Mesendoderm (in vitro differentiated cells): ENCODE results near the gene CADM2.

Source experiments
- DNase-seq: peaks from one replicate; pipeline ENCODE4 v3.0.0; 2013
- H2AK5ac ChIP-seq: 2 replicates; pipeline ENCODE4 v1.6.1; 2013; ENCODE audit warnings: low read length, inconsistent platforms
- H2BK120ac ChIP-seq: 2 replicates; pipeline ENCODE4 v1.6.1; 2013; ENCODE audit warnings: low read depth, mild to moderate bottlenecking, low read length, moderate library complexity, mixed read lengths
- H2BK15ac ChIP-seq: replicated peaks from 2 replicates; pipeline ENCODE4 v1.6.1; 2013; ENCODE audit warnings: low read depth, mild to moderate bottlenecking, moderate library complexity
- H2BK5ac ChIP-seq: 2 replicates; pipeline ENCODE4 v1.6.1; 2013; ENCODE audit warnings: low read length, inconsistent platforms
- H3K18ac ChIP-seq: 2 replicates; pipeline ENCODE4 v1.6.1; 2013; ENCODE audit warnings: mild to moderate bottlenecking, low read length, mixed read lengths
- H3K23ac ChIP-seq: one replicate; pipeline ENCODE4 v1.6.1; 2013; ENCODE audit warnings: low read length
- H3K27ac ChIP-seq: 2 replicates; pipeline ENCODE4 v1.5.1; 2013; ENCODE audit warnings: low read depth, mild to moderate bottlenecking, inconsistent platforms, low read length, moderate library complexity
- H3K27me3 ChIP-seq: 2 replicates; pipeline ENCODE4 v1.6.1; 2013; ENCODE audit warnings: low read length, control low read depth, mild to moderate bottlenecking, inconsistent platforms; ENCODE audit not compliant: insufficient read depth, poor library complexity
- H3K36me3 ChIP-seq: 2 replicates; pipeline ENCODE4 v1.6.1; 2013; ENCODE audit warnings: low read length, inconsistent platforms; ENCODE audit not compliant: control insufficient read depth, insufficient read depth
- H3K4ac ChIP-seq: one replicate; pipeline ENCODE4 v1.6.1; 2013; ENCODE audit warnings: low read depth, mild to moderate bottlenecking, low read length, moderate library complexity
- H3K4me1 ChIP-seq: 2 replicates; pipeline ENCODE4 v1.6.1; 2013; ENCODE audit warnings: low read depth, low read length, inconsistent platforms; ENCODE audit not compliant: control insufficient read depth
- H3K4me2 ChIP-seq: 2 replicates; pipeline ENCODE4 v1.6.1; 2013; ENCODE audit warnings: low read length
- H3K4me3 ChIP-seq: 2 replicates; pipeline ENCODE4 v1.5.1; 2013; ENCODE audit warnings: mild to moderate bottlenecking, low read length
- H3K56ac ChIP-seq: one replicate; pipeline ENCODE4 v1.6.1; 2013; ENCODE audit warnings: low read length
- H3K79me1 ChIP-seq: 2 replicates; pipeline ENCODE4 v1.6.1; 2013; ENCODE audit warnings: low read length, inconsistent platforms
- H3K79me2 ChIP-seq: 2 replicates; pipeline ENCODE4 v1.6.1; 2013; ENCODE audit warnings: mild to moderate bottlenecking, low read length; ENCODE audit not compliant: control insufficient read depth, insufficient read depth
- H3K9ac ChIP-seq: 2 replicates; pipeline ENCODE4 v1.6.1; 2013; ENCODE audit warnings: low read length, inconsistent platforms
- H4K5ac ChIP-seq: one replicate; pipeline ENCODE4 v1.6.1; 2013; ENCODE audit warnings: low read length
- H4K8ac ChIP-seq: one replicate; pipeline ENCODE4 v1.6.1; 2013; ENCODE audit warnings: low read depth, mild to moderate bottlenecking, control low read depth, low read length, moderate library complexity
- WGBS: extraction: QIAGEN DNeasy Blood & Tissue Kit; methylation state at CpG from one replicate; pipeline ENCODE4 v1.1.7; 2013; ENCODE audit warnings: low lambda C conversion rate, missing lambda C conversion rate; ENCODE audit not compliant: insufficient coverage; ENCODE audit errors: extremely low coverage; 5-methylcytosine and 5-hydroxymethylcytosine counted together

The CADM2 gene

DNA sequence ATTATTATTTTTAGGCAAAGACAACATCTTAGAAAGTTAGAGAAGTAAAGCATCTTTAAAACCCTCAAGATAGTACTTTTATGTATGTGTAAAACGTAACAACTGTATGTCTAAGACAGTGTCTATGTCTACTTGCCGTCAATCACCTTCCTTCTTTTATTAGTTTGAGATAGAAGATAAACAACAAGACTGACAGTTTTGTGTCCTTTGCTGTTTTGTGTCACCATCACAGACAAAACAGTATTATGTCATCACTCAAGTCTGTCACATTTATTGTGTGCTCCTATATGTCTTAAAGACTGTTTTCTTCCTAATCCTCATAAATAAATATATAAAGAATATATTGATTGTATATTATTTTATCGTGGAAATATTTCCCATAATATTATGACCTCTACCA, 908.3 kb downstream of the CADM2 start:
- H3K79me1 ChIP-seq = no peaks in the 10 kb centered on the region
- H3K27ac ChIP-seq = no peak overlapping the region
- no peak overlapping the region for H4K5ac ChIP-seq
- no peak overlapping the region for H2BK15ac ChIP-seq
- peaks cover 7% of the 10 kb centered on the region for H3K4me1 ChIP-seq
- H3K4ac ChIP-seq = no peak overlapping the region
- H3K56ac ChIP-seq = no peak overlapping the region
- no peak overlapping the region for H3K9ac ChIP-seq
- no peaks in the 10 kb centered on the region for H3K36me3 ChIP-seq
- WGBS = no CpG with 5 or more reads among the region's 3 CpGs
- H2BK120ac ChIP-seq = no peak overlapping the region
- H3K79me2 ChIP-seq = no peaks in the 10 kb centered on the region
- no peak overlapping the region for H3K18ac ChIP-seq
- no peak overlapping the region for H2AK5ac ChIP-seq
- H4K8ac ChIP-seq = no peak overlapping the region
- no peak overlapping the region for H3K4me3 ChIP-seq
- H3K23ac ChIP-seq = no peak overlapping the region
- DNase-seq = no peak
- no peak overlapping the region for H3K4me2 ChIP-seq
- no peak overlapping the region for H2BK5ac ChIP-seq
- no peaks in the 10 kb centered on the region for H3K27me3 ChIP-seq

DNA sequence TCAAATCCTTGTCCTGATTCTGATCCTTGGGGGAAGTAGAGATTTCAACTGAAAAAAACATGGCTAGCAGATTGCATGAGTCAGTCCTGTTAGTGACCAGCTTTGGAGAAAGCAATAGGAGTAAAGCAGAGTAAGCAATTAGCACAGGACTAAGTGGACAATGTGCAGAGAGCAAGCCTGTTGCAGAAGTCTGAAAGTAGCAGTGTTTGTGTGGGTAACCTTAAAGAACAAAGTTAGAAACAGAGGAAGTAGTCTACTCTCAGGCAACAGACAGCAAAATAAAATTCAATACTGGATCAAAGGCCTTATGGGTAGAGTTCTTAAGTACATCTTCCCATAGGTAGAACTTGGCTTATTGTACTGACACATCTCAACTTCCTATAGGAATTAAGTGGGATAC, 916.8 kb downstream of the CADM2 start:
- Histone ChIP-seq H3K79me1 (no peaks in the 10 kb centered on the region), H3K23ac (no peak overlapping the region), H3K56ac (no peak overlapping the region), H3K36me3 (no peaks in the 10 kb centered on the region), H3K9ac (no peak overlapping the region), H2BK5ac (no peak overlapping the region), H2AK5ac (no peak overlapping the region), H4K8ac (no peak overlapping the region), H3K79me2 (no peaks in the 10 kb centered on the region), H3K18ac (no peak overlapping the region), H3K4me1 (no peaks in the 10 kb centered on the region), H3K27ac (no peak overlapping the region), H3K4me2 (no peak overlapping the region), H2BK15ac (no peak overlapping the region), H3K27me3 (no peaks in the 10 kb centered on the region), H3K4me3 (no peak overlapping the region), H4K5ac (no peak overlapping the region), H3K4ac (no peak overlapping the region), H2BK120ac (no peak overlapping the region)
- DNase-seq = no peak

DNA sequence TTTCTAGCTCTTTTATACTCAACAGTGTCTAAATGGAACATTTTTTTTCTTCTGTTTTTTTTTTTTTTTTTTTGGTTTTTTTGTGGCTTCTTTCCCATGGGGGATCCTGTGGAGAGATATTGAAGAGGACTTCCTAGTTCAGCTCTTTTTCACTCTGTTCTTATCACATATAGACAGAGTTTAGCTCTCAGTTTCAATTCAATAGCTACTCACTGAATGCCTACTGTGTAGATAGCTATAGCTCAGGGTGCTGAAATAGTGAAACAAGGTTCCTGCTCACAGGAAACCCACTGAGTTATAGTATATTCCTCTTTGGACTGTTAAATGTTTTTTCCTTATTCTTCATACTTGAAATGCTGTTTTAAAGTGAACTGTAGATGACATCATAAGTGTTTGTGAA, 918.8 kb downstream of the CADM2 start:
- Histone ChIP-seq H3K23ac (no peak overlapping the region), H3K79me1 (no peaks in the 10 kb centered on the region), H2AK5ac (no peak overlapping the region), H3K36me3 (no peaks in the 10 kb centered on the region), H3K4me2 (no peak overlapping the region), H3K9ac (no peak overlapping the region), H3K56ac (no peak overlapping the region), H2BK120ac (no peak overlapping the region), H4K8ac (no peak overlapping the region), H2BK5ac (no peak overlapping the region), H3K4me3 (no peak overlapping the region), H3K27ac (no peak overlapping the region), H2BK15ac (no peak overlapping the region), H3K27me3 (no peaks in the 10 kb centered on the region), H3K4ac (no peak overlapping the region), H3K4me1 (no peaks in the 10 kb centered on the region), H3K79me2 (no peaks in the 10 kb centered on the region), H3K18ac (no peak overlapping the region), H4K5ac (no peak overlapping the region)
- DNase-seq = no peak

DNA sequence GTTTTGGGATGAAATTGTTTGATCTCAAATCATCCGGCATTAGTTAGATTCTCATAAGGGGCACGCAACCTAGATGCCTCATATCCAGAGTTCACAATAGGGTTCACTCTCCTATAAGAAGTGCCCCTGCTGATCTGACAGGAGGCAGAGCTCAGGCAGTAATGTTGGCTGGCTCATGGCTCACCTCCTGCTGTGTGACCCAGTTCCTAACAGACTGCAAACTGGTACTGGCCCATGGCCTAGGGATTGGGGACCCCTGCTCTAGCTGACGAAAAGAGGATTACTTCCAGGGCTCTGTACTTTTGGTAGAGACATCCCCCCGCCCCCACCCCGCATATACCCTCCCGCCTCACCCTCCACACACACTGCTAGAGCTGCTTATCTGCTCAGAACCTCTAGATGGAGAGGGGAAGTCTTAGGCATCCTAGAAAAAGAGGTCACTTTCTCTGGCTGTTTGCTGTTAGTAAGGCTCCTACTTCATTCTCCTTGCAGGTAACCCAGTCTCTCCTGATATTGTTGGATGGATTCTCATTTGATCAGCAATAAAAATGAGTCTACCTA, 923.1 kb downstream of the CADM2 start:
- Histone ChIP-seq H3K4me1 (no peaks in the 10 kb centered on the region), H3K23ac (no peak overlapping the region), H3K4ac (no peak overlapping the region), H2BK15ac (no peak overlapping the region), H3K79me1 (no peaks in the 10 kb centered on the region), H3K9ac (no peak overlapping the region), H3K56ac (no peak overlapping the region), H3K4me2 (no peak overlapping the region), H3K36me3 (no peaks in the 10 kb centered on the region), H3K27ac (no peak overlapping the region), H3K79me2 (no peaks in the 10 kb centered on the region), H3K18ac (no peak overlapping the region), H2BK120ac (no peak overlapping the region), H4K5ac (no peak overlapping the region), H2BK5ac (no peak overlapping the region), H3K27me3 (no peaks in the 10 kb centered on the region), H4K8ac (no peak overlapping the region), H3K4me3 (no peak overlapping the region), H2AK5ac (no peak overlapping the region)
- WGBS = no CpG with 5 or more reads among the region's 6 CpGs
- DNase-seq = no peak

DNA sequence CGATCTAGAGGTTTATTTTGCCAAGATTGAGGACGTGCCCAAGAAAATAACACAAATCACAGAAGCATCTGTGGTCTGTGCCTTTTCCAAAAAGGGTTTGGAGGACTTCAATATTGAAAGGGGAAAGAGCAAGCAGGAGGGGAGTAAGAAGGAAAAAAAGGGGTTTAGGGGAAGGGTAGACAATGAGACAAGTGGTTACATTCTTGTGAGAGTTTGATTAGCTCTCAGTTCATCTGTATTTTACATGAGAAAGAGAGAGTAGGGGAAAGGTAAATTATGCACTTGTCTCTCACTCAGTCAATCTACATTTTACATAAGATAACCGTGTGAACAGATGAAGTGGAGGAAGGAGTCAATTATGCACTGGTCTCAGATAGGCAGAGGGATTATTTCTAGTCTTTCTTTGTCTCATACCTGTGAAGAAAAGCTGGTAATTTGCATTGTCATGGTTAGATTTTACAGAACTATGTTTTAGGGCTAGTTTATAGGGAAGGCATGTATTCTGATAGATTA, 931.3 kb downstream of the CADM2 start:
- Histone ChIP-seq H2BK15ac (no peak overlapping the region), H3K56ac (peak overlapping the region; percentile 4), H2BK120ac (no peak overlapping the region), H3K4me1 (no peaks in the 10 kb centered on the region), H3K23ac (no peak overlapping the region), H3K27me3 (no peaks in the 10 kb centered on the region), H3K27ac (no peak overlapping the region), H3K9ac (no peak overlapping the region), H2AK5ac (no peak overlapping the region), H3K79me2 (no peaks in the 10 kb centered on the region), H3K4me3 (no peak overlapping the region), H4K8ac (no peak overlapping the region), H3K18ac (peak overlapping the region; percentile 39), H3K36me3 (no peaks in the 10 kb centered on the region), H3K79me1 (no peaks in the 10 kb centered on the region), H2BK5ac (peak overlapping the region; percentile 11), H3K4me2 (no peak overlapping the region), H4K5ac (no peak overlapping the region), H3K4ac (no peak overlapping the region)
- WGBS = no CpG with 5 or more reads among the region's 3 CpGs
- peak; percentile 55 for DNase-seq

DNA sequence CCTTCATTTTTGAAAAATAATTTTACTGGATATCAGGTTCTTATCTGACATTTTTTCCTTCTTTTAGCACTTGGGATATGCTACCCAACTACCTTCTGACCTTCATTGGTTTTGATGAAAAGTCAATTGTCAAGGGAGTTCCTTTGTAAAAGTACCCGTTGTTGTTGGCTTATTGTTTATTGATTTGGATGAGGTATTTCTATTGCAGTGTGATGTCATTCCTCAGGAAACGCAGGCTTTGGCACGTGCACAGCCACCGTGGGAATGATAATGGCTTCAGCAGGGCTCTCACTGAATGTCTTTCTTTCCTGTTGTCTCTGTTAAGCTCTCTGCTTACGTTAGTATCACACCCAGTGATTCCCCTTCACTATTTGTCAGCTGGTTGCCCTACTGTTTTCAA, 944.6 kb downstream of the CADM2 start:
- no peak overlapping the region for H3K27ac ChIP-seq
- WGBS = no CpG with 5 or more reads among the region's 5 CpGs
- H3K4me2 ChIP-seq = no peak overlapping the region

More for the DNA sequence above, 944.6 kb downstream of the CADM2 start:
- H3K4me1 ChIP-seq = no peaks in the 10 kb centered on the region
- H3K36me3 ChIP-seq = no peaks in the 10 kb centered on the region
- no peak overlapping the region for H2BK15ac ChIP-seq
- no peak overlapping the region for H3K18ac ChIP-seq
- no peak overlapping the region for H4K8ac ChIP-seq
- no peak overlapping the region for H3K23ac ChIP-seq
- no peaks in the 10 kb centered on the region for H3K27me3 ChIP-seq
- no peak overlapping the region for H4K5ac ChIP-seq
- H3K9ac ChIP-seq = no peak overlapping the region
- no peaks in the 10 kb centered on the region for H3K79me2 ChIP-seq
- no peak overlapping the region for H2BK5ac ChIP-seq
- H3K56ac ChIP-seq = no peak overlapping the region
- H2BK120ac ChIP-seq = no peak overlapping the region
- H2AK5ac ChIP-seq = no peak overlapping the region
- H3K4ac ChIP-seq = no peak overlapping the region
- no peak overlapping the region for H3K4me3 ChIP-seq
- no peak for DNase-seq
- no peaks in the 10 kb centered on the region for H3K79me1 ChIP-seq
